A172 (cell line): ENCODE measurements around the gene WDFY3. TPM values are rescaled to one million over a fixed set of nuclear protein-coding genes. Genes with fewer than 3 reads are reported as not detected.
"Not testable (repeated sequence)": the region's sequence is repeated elsewhere in the genome, so short reads cannot be mapped to it uniquely, and the experiment has no call there.

Source experiments
- DNase-seq: peaks from one replicate; pipeline ENCODE4 v3.0.0-alpha.2; 2015; ENCODE audit warnings: low spot score
- total RNA-seq: library from RNA; depleted of rRNA; stranded (reverse); fragments of >200 nt; shearing (Covaris generic); gene quantifications from 2 replicates; pipeline ENCODE4 v1.2.3, GENCODE V29; 2014

The WDFY3 gene
- total RNA-seq, 1 experiment from 2014 or later: 33.3 TPM

DNA sequence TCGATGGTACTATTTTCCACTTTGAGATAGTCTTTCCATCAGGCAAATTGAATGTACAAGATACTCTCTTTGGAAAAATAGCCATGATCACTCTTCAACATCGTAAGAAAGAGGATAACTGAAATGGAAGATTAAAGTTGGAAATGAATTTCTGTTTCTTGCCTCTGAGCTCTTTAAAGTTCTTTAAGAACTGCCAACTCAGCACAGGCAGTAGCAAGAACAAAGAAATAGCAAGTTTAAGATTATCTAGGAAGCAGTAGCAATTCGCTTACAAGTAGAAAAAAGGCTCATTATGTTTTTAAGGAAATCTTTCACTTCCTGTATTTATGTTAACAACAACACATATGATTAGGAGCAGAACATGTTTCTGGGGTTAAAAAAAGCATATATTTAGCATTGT lies 255.9 kb downstream of the WDFY3 start:
- DNase-seq: no peak

DNA sequence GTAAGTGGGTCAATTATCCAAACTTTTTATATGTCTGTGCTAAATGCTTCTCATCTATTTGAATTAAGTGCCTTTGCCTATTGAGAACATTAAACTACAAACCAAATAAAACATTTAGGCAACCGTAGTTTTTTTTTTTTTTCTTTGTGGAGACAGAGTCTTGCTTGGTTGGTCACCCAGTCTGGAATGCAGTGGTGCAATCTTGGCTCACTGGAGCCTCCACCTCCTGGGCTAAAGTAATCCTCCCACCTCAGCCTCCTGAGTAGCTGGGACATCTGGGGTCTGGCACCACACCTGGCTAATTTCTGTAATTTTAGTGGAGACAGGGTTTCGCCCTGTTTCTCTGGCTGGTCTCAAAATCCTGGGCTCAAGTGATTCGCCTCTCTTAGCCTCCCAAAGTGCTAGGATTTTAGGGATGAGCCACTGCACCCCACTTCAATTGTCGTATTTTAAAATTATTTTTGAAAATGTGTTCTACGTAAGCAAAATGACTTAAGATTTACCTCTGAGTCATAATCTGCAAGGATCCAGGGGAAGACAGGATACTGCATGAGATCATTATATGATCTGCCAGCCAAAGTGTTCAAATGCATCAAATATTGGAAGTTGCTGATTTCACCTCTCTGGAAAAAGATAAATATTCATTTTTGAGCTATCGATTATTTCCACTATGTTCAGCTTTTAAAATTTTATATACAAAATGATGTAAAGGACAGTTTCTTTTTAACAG lies 257.9 kb downstream of the WDFY3 start:
- no peak for DNase-seq

DNA sequence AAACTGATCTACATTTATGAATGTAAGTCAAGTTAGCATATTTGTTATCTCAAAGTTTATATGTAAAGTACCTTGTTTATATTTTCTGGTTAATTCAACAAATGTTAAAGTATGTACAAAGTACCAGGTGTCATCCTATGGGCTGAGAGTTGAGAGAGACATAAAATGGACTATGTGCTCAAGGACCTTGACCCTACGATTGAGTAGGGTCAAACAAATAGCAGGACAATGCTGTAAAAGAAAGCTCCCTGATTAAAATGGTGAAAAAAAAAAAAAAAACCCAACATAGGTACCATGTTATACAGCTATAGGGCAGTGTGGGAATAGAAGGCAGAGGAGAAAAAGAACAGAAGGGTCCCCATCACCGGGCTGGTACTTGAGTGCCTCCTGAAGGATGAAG lies 260.2 kb downstream of the WDFY3 start:
- no peak for DNase-seq

DNA sequence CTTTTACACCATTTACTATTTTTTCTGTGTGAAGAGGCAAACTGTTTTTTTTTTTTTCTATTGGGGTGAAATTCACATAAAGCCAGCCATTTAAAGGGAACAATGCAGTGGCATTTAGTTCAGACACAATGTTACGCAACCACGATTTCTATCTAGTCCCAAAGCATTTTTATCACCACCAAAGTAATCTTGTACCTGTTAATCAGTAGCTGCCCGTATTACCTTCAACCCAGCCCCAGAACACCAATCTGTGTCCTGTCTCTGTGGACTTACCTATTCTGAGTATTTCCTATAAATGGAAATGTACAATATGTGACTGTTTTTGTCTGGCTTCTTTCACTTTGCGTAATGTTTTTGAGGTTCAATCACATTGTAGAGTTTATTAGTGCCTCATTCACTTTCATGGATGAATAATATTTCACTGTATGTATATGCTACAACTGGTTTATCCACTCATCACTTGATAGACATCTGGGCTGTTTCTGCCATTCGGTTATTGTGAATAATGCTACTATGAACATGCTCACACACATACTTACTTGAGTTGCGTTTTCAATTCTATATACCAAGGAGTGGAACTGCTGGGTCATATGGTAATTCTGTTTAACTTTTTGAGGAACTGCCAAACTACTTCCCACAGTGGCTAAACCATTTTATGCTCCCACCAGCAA lies 267.4 kb downstream of the WDFY3 start:
- no peak for DNase-seq

DNA sequence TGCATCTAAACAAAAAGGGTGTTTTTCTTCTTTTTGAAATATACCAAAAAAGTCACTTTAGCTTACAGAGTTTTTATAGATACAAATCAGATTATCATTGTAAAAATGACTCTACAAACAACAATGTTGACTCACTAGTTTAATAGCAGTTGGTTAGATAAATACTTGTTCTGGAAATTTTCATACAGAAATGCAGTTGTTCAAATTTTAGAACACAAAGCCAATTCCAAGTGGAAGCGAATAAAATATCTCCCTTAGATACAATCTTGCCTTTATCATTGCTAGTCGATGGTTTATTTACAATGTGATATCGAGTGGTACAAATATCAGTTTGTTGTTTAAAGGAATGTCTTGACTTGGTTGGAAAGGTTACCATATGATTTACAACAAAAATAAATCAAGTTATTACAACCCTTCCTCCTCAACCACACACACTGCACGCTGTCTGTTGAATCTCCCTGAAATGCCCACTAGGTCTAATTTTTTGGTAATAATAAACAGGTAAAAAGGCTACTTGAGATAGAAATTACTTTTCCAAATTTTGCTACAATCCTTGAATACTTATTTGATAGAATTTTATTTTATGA lies 268.8 kb downstream of the WDFY3 start:
- DNase-seq: no peak

DNA sequence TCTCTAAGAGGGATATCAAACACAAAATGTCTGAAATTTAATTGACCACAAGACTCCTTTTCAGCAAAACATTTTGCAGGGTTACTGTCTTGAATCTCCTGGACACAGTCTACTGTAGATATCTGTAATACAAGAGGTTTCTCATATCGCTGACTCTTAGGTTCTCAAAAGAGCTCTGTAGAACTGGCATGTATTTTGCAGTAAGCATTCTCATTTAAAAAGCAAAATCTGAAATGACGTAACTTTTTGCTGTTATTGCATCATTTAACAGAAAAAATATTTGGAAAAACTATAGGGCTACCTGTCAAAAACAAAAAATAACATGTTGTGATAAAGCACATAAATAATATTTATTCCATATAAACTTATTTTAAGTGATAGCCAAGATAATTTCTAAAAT lies 269.3 kb downstream of the WDFY3 start:
- DNase-seq: no peak

DNA sequence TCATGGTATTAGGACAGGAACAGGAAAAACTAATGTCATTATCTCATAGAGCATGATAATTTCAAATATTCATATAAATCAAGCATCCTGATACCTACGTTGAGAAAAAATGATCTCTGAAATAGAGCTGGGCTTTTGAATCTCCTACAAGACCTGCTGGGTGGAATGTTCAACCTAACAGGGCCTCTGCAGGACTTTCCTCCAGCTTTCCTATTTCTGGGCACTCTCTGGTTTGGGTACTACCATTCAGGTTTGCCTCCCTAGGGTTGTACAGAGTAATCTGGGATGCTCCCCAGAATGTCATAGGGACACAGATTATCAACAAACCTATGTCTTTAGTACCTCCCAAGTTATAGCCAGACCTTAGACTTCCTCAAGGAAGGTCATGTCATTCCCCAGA lies 274.7 kb downstream of the WDFY3 start:
- DNase-seq: no peak

DNA sequence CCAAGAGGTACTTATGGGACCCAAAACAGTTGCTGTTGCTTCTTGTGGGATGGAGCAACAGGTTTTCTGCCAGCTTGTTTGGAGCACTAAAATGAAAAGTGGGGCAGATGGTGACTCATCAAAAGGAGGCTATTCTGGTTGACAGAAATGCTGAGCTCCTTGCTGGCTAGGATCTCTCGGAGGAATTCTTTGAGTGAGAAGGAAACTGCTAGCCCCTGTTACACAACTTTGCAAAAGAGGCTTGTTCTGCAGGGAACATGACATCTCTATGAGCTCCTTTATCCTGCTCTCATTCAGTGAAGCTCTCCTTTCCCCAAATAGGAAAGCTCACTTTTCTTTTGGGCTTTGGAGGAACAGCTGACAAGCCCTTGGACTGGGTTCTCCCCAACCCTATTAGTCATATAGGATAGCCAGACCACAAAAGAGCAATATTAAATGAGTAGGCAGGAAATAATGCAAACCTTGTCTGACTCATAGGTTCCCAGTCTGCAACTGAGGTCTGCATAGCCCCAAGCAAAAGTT lies 275.3 kb downstream of the WDFY3 start:
- peak; percentile 93 for DNase-seq

DNA sequence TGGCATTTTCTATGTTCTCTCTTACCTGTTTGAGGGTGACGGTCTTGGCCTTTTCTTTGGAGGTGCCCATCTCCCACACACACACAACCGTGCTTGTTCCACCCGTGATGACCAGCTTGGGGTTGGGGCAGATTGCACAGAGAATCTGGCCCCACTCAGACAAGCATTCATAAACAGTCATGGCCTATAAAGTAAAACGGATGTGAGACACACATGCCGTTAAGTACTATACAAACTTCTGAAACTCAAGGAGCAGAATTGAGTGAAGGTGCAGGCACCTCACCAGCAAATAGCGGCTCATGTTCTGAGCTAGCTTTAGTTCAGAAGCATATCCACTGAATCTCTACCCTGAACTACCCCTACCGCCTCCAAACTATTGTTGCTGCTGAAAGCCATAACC lies 276.0 kb downstream of the WDFY3 start:
- DNase-seq: no peak

DNA sequence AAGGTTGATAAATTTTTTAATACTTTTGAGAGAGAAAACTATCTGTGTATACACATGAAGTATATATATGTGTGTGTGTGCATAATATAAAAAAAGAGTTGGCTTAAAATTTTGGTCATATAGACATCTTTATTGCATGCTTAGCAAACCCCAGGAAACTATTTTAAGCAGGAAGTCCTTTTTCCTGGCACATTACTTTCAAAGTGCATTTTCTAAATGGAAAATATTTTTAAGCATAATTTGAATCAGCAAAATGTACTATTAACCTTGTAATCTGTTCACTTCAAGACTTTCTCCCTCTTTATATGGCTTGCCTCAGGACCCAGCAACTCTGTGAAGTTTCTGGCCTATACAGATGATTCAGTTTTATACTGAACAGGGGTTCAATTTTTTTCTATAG lies 277.3 kb downstream of the WDFY3 start:
- no peak for DNase-seq

DNA sequence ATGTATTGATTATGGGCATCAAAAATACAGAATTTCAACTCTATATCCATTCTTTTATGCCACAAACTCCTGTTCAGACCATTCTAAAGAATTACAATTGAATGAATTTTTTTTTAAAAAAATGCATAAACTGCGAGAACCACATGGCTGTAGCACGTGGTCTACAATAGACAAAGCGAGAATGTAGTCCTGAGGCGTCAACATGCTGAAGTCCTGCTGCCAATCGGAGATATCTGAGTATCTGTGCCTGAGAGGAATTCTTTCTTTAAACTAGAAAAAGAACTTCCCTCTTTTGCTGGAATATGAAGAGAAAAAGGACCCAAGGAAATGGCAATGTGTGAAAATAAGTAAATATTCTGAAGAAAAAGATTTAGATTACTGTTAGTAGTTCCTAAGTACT lies 277.9 kb downstream of the WDFY3 start:
- DNase-seq: no peak

DNA sequence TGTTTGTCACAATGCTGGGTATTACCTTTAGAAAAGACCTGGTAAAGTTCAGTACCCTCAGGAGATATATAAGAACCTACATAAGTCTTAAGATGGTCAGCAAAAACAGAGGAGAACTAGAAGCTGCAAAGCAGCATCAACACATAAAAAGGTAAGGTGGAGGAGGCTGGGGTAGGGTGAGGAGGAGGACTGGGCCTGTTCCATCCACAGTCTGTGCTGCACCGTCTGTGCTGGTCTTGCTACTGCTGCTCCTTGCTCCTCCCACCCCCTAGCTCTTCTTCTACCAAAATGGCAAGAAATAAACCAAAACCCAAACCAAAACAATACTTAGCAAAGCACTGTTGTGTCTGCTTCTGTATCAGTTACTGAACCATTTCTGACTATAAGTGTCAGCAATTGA lies 281.4 kb downstream of the WDFY3 start:
- no peak for DNase-seq

DNA sequence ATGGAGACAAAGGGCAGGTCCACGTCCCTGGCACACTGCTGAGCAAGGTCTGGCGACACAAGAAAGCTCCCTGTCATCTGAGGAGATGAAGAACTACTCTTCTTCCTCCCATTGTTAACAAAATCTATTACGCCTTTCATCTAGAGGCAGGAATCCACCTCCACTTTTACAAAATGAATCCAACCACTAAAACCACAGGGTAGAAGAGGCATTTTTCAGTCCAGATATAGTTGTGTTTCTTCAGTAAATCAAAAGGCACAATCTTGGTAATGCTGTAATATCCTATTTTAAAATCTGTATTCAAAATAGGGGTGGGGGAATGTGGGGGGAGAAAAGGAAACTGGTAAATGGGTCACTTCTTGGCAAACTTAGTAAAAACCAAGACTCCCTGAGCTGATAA lies 282.1 kb downstream of the WDFY3 start:
- DNase-seq: no peak

DNA sequence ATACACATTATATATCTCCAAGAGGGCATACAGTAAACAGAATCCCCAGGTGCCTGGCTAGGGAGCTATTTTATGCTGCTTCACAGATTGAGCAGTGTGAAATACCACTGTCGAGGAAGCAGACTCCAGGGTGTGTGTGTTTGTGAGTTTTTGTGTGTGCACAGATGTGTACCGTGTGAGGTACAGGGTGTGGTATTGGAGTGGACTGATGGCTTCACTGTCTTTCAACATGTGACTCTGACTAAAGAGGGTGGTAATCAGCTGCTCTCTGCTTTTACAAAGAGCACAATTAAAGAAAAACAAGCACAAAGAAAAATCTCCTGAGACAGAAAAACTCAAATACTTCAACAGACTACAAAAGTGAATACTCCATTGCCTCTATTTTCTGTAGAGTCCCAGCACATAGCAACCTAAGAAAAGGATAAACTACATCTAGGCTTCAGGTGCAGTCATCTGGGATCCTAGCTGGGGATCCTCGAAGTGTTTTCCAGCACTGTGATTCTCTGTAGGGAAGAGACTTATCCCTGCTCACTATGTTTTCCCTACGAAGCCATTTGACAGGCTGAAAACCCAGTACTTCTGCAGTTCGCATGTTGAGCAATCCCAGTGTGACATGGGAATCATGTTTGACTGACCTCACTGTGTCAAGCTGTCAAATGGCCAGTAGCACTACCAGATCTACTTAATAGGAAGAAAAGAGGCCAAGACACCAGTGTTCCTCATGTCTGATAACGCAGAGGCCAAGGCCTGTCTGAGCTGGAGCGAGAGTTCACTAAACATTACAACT lies 283.2 kb downstream of the WDFY3 start:
- no peak for DNase-seq

DNA sequence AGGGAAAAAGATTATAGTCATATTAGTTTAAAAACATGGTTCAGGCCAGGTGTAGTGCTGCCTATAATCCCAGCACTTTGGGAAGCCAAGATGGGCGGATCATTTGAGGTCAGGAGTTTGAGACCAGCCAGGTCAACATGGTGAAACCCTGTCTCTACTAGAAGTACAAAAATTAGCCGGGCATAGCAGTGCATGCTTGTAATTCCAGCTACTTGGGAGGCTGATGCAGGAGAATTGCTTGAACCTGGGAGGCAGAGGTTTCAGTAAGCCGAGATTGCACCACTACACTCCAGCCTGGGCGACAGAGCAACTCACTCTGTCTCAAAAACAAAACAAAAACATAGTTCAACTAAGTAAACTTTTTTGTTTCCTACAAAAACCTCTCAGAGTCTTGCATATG lies 283.8 kb downstream of the WDFY3 start:
- DNase-seq: not testable (repeated sequence)

DNA sequence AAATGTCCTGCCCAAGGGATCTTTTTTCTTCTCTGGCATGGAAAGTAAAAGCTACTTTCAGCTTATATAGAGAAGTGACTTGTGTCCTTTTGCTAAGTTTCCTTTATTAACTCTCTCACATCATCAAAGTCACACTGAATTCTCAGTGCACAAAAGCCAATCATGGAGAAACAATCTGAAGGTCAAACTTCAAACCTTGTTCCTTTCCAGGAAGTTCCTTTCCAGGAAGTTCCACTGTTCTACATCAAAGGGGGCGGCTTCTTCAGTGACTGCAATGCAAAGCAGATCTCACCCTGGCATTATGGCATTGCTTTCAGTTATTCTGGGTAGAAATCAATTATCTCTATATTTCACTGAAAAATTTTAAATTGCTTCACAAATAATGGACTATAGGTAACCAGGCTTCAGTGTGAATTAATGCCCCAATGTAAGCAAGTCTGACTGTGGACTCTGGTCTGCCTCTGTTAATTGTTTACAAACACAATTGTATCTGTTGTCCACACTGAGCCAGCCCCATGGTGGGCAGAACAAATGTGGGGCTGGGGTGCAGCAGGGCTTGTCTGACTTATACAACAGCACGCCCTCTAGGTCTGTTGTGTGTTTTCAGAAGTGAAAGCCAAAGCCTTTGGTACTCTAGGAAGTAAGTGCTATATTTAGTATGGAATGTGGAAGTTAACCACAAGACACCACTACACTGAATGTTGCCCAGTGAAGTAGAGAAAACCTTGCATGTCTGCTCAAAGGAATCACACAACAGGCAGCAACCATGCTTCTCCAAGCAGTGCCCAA lies 284.8 kb downstream of the WDFY3 start:
- DNase-seq: peak; percentile 84

DNA sequence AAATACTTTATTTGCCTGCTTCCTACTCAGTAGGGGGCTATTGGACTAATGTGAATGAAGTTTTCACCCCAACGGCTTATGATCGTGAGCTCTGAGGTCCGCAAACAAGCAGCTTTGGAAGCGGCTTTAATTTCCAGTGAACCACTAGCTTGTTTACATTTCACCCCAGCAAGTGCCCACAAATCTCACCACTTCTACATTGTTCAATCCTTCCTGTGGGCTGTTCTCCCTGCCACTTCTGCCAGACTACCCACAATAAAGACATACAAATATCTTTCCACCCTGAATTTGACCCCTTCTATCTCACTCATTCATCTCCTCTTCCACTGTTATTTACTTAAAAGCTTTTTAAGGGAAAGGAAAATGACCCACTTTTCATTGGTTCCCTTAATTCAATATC lies 285.5 kb downstream of the WDFY3 start:
- DNase-seq: no peak

DNA sequence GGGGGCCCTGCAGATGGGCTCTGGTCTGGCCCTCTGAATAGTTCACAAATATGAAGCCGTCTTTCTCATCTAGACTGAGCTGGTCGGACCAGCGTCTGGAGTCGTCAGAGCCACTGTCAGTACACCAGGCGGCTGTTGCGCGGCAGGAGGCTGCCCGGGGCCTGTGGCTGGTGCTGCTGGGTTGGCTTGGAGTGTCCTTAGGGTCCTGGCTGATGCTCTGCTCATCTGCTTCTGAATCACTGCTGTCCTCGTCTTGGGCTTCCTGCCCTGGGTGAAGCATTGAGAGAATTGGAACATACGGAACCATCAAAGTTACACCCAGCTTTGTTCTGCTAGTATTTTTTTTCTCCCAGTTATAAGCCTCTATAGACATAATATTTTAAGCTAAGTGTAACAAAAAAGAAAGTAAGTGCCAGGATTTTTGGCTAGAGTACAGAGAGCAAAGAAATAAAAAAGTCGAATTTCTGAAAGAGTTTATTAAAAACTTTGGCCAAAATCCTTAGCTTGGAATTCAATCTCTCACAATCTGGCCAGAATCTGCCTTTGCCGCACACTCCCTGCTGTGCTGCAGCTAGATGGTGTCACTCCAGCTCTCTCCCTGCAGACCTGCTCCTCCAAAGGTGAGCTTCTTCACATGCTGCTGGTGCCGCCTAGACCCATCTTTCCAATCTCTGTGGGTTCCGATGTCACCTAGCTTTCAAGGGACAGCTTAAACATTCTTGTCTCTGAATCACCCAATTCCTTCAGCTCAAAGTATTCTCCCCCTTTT lies 287.3 kb downstream of the WDFY3 start:
- DNase-seq: no peak

DNA sequence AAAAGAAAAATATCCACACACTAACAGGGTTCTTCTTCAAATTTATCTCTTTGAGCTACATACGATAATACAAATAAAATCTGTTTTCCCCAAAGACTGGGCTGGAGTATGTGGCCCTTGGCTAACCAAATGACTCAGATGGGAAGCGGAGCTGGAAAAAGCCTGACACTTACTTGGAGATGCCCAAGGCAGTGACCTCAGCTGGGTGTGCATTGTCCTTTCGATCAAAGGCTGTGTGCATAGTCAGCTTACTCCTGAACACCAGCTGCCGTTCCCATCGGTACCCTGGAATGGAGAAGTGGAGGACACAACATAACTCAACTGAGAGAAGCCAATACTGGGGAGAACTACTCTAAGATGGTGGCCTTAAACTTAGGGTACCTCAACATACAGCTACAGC lies 288.5 kb downstream of the WDFY3 start:
- no peak for DNase-seq

DNA sequence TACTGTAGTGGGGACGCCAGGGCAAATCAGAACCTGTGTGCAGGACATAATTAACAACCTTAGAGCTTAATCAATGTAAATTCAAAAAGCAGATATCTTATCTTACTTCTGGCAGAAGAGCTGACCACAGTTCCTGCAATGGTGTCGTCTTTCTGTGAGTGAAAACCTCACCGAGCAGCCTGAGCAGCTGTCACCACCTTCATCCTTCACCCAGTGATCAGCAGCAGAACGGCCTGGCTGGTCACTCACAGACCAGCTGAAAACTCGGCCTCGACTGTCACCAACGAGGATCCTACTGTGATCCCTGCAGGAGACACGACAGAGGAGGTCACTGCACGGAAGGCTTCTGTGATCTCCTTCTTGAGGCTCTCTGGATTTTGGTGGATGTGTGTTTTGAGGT lies 289.4 kb downstream of the WDFY3 start:
- DNase-seq: no peak
